Body of pancreas (tissue), 4 donors: ENCODE measurements around the gene IL1B. TPM values are rescaled to one million over a fixed set of nuclear protein-coding genes. Genes with fewer than 3 reads are reported as not detected.

Experiments used
- ATAC-seq: fragments of 150-250 bp; one replicate; pipeline ENCODE4 v1.9.1; 2016
- DNase-seq, 4 donors: peaks; one replicate each; pipeline ENCODE4 v3.0.0-alpha.2; 2019
- H3K27ac ChIP-seq, 4 donors: fragments of 200-600 bp; sonication (generic); 1 replicate in 3 of 4; 2 replicates in 1 of 4; pipeline versions ENCODE4 v1.5.1 to v1.6.1; 2016 to 2019; ENCODE audit warnings: mild to moderate bottlenecking in 1 of 4, mixed read lengths in 1 of 4, moderate library complexity in 1 of 4
- H3K27me3 ChIP-seq, 2 donors: fragments of 200-600 bp; sonication (generic); one replicate each; pipeline ENCODE4 v1.6.0; 2016; ENCODE audit warnings: mild to moderate bottlenecking in 1 of 2
- H3K36me3 ChIP-seq, 2 donors: fragments of 200-600 bp; sonication (generic); replicated peaks in 1 of 2; 2 replicates each; pipeline ENCODE4 v1.5.1; 2016; ENCODE audit warnings: low read depth in 2 of 2; ENCODE audit not compliant: insufficient read depth in 1 of 2
- H3K4me1 ChIP-seq: fragments of 200-600 bp; sonication (generic); one replicate; pipeline ENCODE4 v1.6.0; 2016
- H3K4me3 ChIP-seq, 2 donors: fragments of 200-600 bp; sonication (generic); 1 replicate in 1 of 2; 2 replicates in 1 of 2; pipeline ENCODE4 v1.5.1; 2016 to 2019
- H3K9me3 ChIP-seq, 3 donors: fragments of 200-600 bp; sonication (generic); 1 replicate in 2 of 3; 2 replicates in 1 of 3; pipeline ENCODE4 v1.5.1; 2016
- POLR2A ChIP-seq, 3 donors: fragments of 450-650 bp; IDR thresholded peaks; one replicate each; pipeline ENCODE4 v1.6.1; 2016; ENCODE audit warnings: antibody characterized with exemption in 3 of 3, mild to moderate bottlenecking in 2 of 3
- WGBS, 2 donors: methylation state at CpG; one replicate each; pipeline ENCODE4 v1.1.5; 2017; 5-methylcytosine and 5-hydroxymethylcytosine counted together
- intact Hi-C: fragments of 100-400 bp; cut with DNase I; formaldehyde crosslinking; loops from one replicate; pipeline ENCODE4 v1.15.1; 2023
- total RNA-seq, 2 donors: library from RNA; depleted of rRNA; stranded (reverse); fragments of >200 nt; gene quantifications; one replicate each; pipeline ENCODE4 v1.1.0, GENCODE V29; 2016
- TF ChIP-seq, protein P1 (sequence below), 7 experiments: fragments of 450-650 bp in 4 of 7; fragments of 200-600 bp in 3 of 7; sonication (generic) in 3 of 7; IDR thresholded peaks; one replicate each; pipeline ENCODE4 v1.5.1; 2016 to 2019; ENCODE audit warnings: antibody characterized with exemption in 7 of 7

Gene IL1B
- total RNA-seq, 2 donors from 2014 or later, result 1.3 to 2.6 TPM

DNA sequence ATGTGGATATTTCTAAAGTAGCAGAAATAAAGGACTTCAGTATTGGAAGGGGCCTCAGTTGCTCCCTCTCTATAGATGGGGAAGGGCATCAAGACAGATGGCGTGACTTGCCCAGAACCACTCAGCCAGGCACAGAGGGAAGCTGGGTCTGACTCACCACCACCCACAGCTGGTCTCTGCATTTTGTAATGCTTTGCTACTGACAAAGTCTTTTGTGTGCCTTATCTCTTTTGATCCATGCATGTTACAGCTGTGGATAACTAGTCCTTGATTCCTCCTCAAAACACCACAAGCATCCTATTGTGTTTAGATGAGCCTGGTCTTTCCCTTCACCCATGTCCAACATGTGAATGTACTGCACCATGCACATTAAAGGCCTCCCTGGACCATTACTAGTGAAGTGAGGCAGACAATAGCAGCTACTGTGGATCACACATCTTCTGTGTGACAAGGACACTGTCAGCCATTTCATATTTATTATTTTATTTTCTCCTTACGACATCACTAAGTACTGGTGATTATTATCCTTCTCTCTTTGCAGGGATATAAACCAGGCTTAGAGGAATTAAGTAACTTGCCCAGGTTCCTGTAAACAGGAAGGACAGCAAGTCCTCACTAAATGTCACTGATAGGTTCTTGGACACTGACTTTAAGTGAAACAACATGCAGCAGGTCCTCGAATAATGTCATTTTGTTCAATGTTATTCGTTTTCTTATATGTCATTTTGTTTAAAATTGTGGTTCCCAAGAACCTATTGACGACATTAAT is 44.8 kb upstream of the IL1B start:
- H3K27ac ChIP-seq, result no peak overlapping the region
- no peak for ATAC-seq
- H3K4me1 ChIP-seq, result no peaks in the 10 kb centered on the region
- 54 to 69% methylated on average over 5 of the region's 5 CpGs for WGBS, 2 donors
- no peaks in the 10 kb centered on the region for H3K9me3 ChIP-seq
- no peak overlapping the region for H3K4me3 ChIP-seq
- H3K27me3 ChIP-seq, result no peaks in the 10 kb centered on the region
- H3K36me3 ChIP-seq, result no peaks in the 10 kb centered on the region
- DNase-seq, result peak in 1 of 4 donors; percentile 48
- intact Hi-C loops, result loop anchor here (10.0 kb wide), 1 partner anchor 127 kb away; no protein-coding TSS in a partner anchor
- TF ChIP-seq, protein P1, sequence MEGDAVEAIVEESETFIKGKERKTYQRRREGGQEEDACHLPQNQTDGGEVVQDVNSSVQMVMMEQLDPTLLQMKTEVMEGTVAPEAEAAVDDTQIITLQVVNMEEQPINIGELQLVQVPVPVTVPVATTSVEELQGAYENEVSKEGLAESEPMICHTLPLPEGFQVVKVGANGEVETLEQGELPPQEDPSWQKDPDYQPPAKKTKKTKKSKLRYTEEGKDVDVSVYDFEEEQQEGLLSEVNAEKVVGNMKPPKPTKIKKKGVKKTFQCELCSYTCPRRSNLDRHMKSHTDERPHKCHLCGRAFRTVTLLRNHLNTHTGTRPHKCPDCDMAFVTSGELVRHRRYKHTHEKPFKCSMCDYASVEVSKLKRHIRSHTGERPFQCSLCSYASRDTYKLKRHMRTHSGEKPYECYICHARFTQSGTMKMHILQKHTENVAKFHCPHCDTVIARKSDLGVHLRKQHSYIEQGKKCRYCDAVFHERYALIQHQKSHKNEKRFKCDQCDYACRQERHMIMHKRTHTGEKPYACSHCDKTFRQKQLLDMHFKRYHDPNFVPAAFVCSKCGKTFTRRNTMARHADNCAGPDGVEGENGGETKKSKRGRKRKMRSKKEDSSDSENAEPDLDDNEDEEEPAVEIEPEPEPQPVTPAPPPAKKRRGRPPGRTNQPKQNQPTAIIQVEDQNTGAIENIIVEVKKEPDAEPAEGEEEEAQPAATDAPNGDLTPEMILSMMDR (IDR thresholded peaks at IDR 0.05), result no peak
- no peak for TF ChIP-seq POLR2A (IDR thresholded peaks at IDR 0.05)

DNA sequence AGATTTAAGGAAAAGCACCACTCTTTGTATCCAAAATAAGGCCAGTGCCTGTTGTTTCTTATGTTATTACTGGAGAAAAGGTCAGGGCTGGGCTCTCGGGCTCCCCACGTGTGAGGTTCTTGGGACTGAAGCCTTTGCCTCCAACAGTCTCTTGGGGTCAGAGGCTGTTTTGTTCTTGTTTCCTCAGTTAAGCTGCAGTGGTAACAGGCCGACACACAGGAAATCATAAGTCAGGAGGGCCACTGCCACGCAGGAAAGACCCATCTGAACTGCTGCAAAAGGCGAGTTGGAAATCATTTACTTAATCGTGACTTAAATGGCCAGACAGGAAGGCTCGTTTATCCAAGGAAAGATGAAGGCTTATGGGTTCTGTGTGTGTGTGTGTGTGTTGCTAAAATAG is 44.1 kb upstream of the IL1B start:
- H3K27ac ChIP-seq, result no peak overlapping the region
- intact Hi-C loops, result loop anchor here (10.0 kb wide), 1 partner anchor 126 kb away; no protein-coding TSS in a partner anchor
- H3K36me3 ChIP-seq, result no peaks in the 10 kb centered on the region
- no peak for DNase-seq
- H3K4me1 ChIP-seq, result no peaks in the 10 kb centered on the region
- H3K9me3 ChIP-seq, result no peaks in the 10 kb centered on the region
- no peaks in the 10 kb centered on the region for H3K27me3 ChIP-seq
- no peak overlapping the region for H3K4me3 ChIP-seq
- TF ChIP-seq POLR2A (IDR thresholded peaks at IDR 0.05), result no peak
- TF ChIP-seq, protein P1 (IDR thresholded peaks at IDR 0.05), result no peak
- no peak for ATAC-seq
- WGBS, 2 donors, result 62 to 71% methylated on average over 7 of the region's 7 CpGs

DNA sequence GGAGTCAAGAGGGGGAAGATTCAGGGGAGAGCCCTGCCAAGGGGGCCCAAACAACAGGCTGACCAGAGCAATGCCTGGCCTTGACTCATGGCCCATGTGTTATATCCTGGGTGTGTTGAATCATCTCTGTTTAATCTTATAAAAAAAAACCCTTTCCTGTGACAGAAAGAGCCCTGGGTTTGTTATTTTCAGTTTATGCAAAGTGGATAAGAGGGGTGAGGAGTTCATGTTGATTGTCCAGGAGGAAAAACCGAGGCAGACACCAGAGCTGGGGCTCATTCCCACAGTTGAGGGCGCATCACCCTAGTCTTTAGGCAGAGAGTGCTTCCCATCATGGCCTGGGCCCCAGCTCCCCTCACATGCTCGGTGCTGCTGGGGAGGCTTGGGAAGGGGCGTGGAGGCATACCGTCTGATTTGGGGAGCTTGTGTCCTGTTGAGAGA is 43.5 kb upstream of the IL1B start:
- Histone ChIP-seq H3K4me1 (no peaks in the 10 kb centered on the region), H3K9me3 (no peaks in the 10 kb centered on the region), H3K27me3 (no peaks in the 10 kb centered on the region), H3K36me3 (no peaks in the 10 kb centered on the region), H3K27ac (no peak overlapping the region), H3K4me3 (no peak overlapping the region)
- 79 to 89% methylated on average over 5 of the region's 5 CpGs for WGBS, 2 donors
- TF ChIP-seq, protein P1 (IDR thresholded peaks at IDR 0.05), result no peak
- no peak for TF ChIP-seq POLR2A (IDR thresholded peaks at IDR 0.05)
- no peak for DNase-seq
- intact Hi-C loops, result loop anchor here (10.0 kb wide), 1 partner anchor 125 kb away; no protein-coding TSS in a partner anchor
- ATAC-seq, result no peak

DNA sequence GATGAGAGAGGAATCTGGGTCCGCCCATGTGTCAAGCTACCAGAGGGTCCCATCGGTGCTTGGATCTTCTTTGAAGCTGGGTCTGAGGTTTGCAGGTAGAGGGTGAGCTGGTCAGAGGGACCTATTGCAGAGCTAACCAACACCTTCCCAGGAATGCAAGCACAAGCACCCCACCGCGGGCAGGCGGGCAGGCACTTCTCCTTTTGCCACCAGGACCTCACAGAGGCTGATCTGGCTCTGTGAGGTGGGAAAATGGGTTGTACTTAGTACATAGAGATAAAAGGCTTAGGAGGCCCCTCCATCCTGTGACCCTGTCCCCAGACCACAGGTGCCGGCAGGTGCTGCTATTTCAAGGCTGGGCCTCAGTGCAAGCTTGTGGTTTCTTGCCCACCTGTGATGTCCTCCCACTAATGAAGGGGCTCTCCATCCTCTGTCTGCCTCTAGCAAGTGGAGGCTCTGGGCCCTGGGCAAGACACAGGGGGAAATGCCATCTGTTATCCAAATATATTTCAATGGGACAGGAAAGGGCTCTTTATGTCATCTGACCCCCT is 43.0 kb upstream of the IL1B start:
- DNase-seq, result no peak
- H3K27ac ChIP-seq, result no peak overlapping the region
- no peaks in the 10 kb centered on the region for H3K27me3 ChIP-seq
- no peak overlapping the region for H3K4me3 ChIP-seq
- WGBS, 2 donors, result 73 to 100% methylated on average over 1 to 6 of the region's 6 CpGs
- H3K4me1 ChIP-seq, result no peaks in the 10 kb centered on the region
- H3K9me3 ChIP-seq, result no peaks in the 10 kb centered on the region
- TF ChIP-seq, protein P1 (IDR thresholded peaks at IDR 0.05), result no peak
- no peak for TF ChIP-seq POLR2A (IDR thresholded peaks at IDR 0.05)
- H3K36me3 ChIP-seq, result no peaks in the 10 kb centered on the region
- intact Hi-C loops, result loop anchor here (10.0 kb wide), 1 partner anchor 125 kb away; no protein-coding TSS in a partner anchor
- no peak for ATAC-seq
